ENCODE measurements around the gene GRIK4.

The GRIK4 gene

GRCh38 chr11:120781486-120782120, 270.1 kb downstream of the GRIK4 start:
- Histone ChIP-seq H3K79me2 (ENCODE audit: control insufficient read depth, low read length) (no peaks in the 10 kb centered on the region), H3K4me3 (ENCODE audit: low read length) (no peak overlapping the region)
- no peak for TF ChIP-seq EZH2phosphoT487 (IDR thresholded peaks at IDR 0.05; ENCODE audit: borderline replicate concordance, low read length)
- TF ChIP-seq CTCF (IDR thresholded peaks at IDR 0.05; ENCODE audit: low read depth, low read length, poor library complexity, severe bottlenecking): no peak

GRCh38 chr11:120784566-120785251, 273.2 kb downstream of the GRIK4 start:
- Histone ChIP-seq H3K79me2 (ENCODE audit: control insufficient read depth, low read length) (no peaks in the 10 kb centered on the region), H3K4me2 (ENCODE audit: low read length) (no peak overlapping the region), H3K4me3 (ENCODE audit: low read length) (no peak overlapping the region), H3F3A (ENCODE audit: control insufficient read depth, insufficient read depth) (no peaks in the 10 kb centered on the region), H3K27me3 (ENCODE audit: control insufficient read depth, low read length) (no peaks in the 10 kb centered on the region), H3K9me2 (replicated peaks; ENCODE audit: control insufficient read depth, low read length) (no peaks in the 10 kb centered on the region), H4K20me1 (ENCODE audit: control insufficient read depth, insufficient read depth, low read depth, low read length) (no peaks in the 10 kb centered on the region), H3K36me3 (ENCODE audit: control insufficient read depth, low read length) (no peaks in the 10 kb centered on the region), H3K9me3 (ENCODE audit: control insufficient read depth, insufficient read depth, low read length) (no peaks in the 10 kb centered on the region), H3K4me1 (ENCODE audit: control insufficient read depth, low read length) (no peaks in the 10 kb centered on the region), H3K27ac (ENCODE audit: low read depth, low read length) (no peak overlapping the region)
- TF ChIP-seq CTCF (IDR thresholded peaks at IDR 0.05; ENCODE audit: low read depth, low read length, poor library complexity, severe bottlenecking) (no peak), EZH2phosphoT487 (IDR thresholded peaks at IDR 0.05; ENCODE audit: borderline replicate concordance, low read length) (no peak)

More at GRCh38 chr11:120781486-120782120, 270.1 kb downstream of the GRIK4 start:
- Histone ChIP-seq H3K9me3 (ENCODE audit: control insufficient read depth, insufficient read depth, low read length) (no peaks in the 10 kb centered on the region), H3K27me3 (ENCODE audit: control insufficient read depth, low read length) (no peaks in the 10 kb centered on the region), H3K9me2 (replicated peaks; ENCODE audit: control insufficient read depth, low read length) (no peaks in the 10 kb centered on the region), H3K36me3 (ENCODE audit: control insufficient read depth, low read length) (no peaks in the 10 kb centered on the region), H3K4me1 (ENCODE audit: control insufficient read depth, low read length) (no peaks in the 10 kb centered on the region), H3F3A (ENCODE audit: control insufficient read depth, insufficient read depth) (no peaks in the 10 kb centered on the region), H3K4me2 (ENCODE audit: low read length) (no peak overlapping the region), H4K20me1 (ENCODE audit: control insufficient read depth, insufficient read depth, low read depth, low read length) (no peaks in the 10 kb centered on the region), H3K27ac (ENCODE audit: low read depth, low read length) (no peak overlapping the region)

- Histone ChIP-seq H3K9me2 (replicated peaks; ENCODE audit: control insufficient read depth, low read length) (no peaks in the 10 kb centered on the region), H4K20me1 (ENCODE audit: control insufficient read depth, insufficient read depth, low read depth, low read length) (no peaks in the 10 kb centered on the region), H3K27me3 (ENCODE audit: control insufficient read depth, low read length) (no peaks in the 10 kb centered on the region), H3K79me2 (ENCODE audit: control insufficient read depth, low read length) (no peaks in the 10 kb centered on the region), H3K27ac (ENCODE audit: low read depth, low read length) (no peak overlapping the region), H3K4me3 (ENCODE audit: low read length) (no peak overlapping the region), H3K4me2 (ENCODE audit: low read length) (no peak overlapping the region), H3F3A (ENCODE audit: control insufficient read depth, insufficient read depth) (no peaks in the 10 kb centered on the region), H3K4me1 (ENCODE audit: control insufficient read depth, low read length) (no peaks in the 10 kb centered on the region), H3K9me3 (ENCODE audit: control insufficient read depth, insufficient read depth, low read length) (no peaks in the 10 kb centered on the region), H3K36me3 (ENCODE audit: control insufficient read depth, low read length) (no peaks in the 10 kb centered on the region)
- TF ChIP-seq EZH2phosphoT487 (IDR thresholded peaks at IDR 0.05; ENCODE audit: borderline replicate concordance, low read length): no peak
- TF ChIP-seq CTCF (IDR thresholded peaks at IDR 0.05; ENCODE audit: low read depth, low read length, poor library complexity, severe bottlenecking): no peak
These were observed 274.0 kb downstream of the GRIK4 start for GRCh38 chr11:120785576-120785975.

All from DOHH2 (cell line).